Naive thymus-derived CD4-positive, alpha-beta T cell (primary cell): ENCODE results near the gene SLC25A12. TPM values are rescaled to one million over a fixed set of nuclear protein-coding genes. Genes with fewer than 3 reads are reported as not detected.

Experiments
- ATAC-seq: fragments of 150-1000 bp; cut with Tn5 transposase; 2 replicates; pipeline ENCODE4 v1.10.0; 2021; ENCODE audit warnings: mild to moderate bottlenecking, moderate library complexity
- CTCF ChIA-PET: fragments of 350-600 bp; sonication (Branson Sonifier 250); formaldehyde crosslinking; loops from one replicate; lab custom pipeline; 2021; ENCODE audit warnings: antibody characterized with exemption; lab: Charles Lee
- POLR2A ChIA-PET: fragments of 350-600 bp; sonication (Branson Sonifier 250); formaldehyde crosslinking; loops from one replicate; lab custom pipeline; 2021; ENCODE audit warnings: antibody characterized with exemption, inconsistent platforms; lab: Charles Lee
- DNase-seq, 9 donors: peaks; one replicate each; pipeline versions ENCODE4 v3.0.0 to v3.0.0-alpha.2; 2020 to 2022; ENCODE audit warnings: mixed read lengths in 1 of 9
- H3K27ac ChIP-seq: one replicate; pipeline ENCODE4 v1.7.0; 2013; ENCODE audit warnings: mild to moderate bottlenecking, low read depth, low read length, moderate library complexity
- H3K27me3 ChIP-seq, 2 donors: one replicate each; pipeline ENCODE4 v1.7.0; 2013; ENCODE audit warnings: low read length in 2 of 2, mild to moderate bottlenecking in 2 of 2, moderate library complexity in 2 of 2; ENCODE audit not compliant: control insufficient read depth in 2 of 2, insufficient read depth in 2 of 2
- H3K36me3 ChIP-seq, 3 experiments: 1 replicate in 2 of 3; 2 replicates in 1 of 3; pipeline ENCODE4 v1.7.0; 2013; ENCODE audit warnings: low read length in 3 of 3, mild to moderate bottlenecking in 3 of 3, moderate library complexity in 1 of 3; ENCODE audit not compliant: insufficient read depth in 3 of 3, control insufficient read depth in 2 of 3
- H3K4me1 ChIP-seq, 2 donors: one replicate each; pipeline ENCODE4 v1.7.0; 2013; ENCODE audit warnings: low read length in 2 of 2, mild to moderate bottlenecking in 2 of 2, moderate library complexity in 1 of 2; ENCODE audit not compliant: control insufficient read depth in 2 of 2, insufficient read depth in 2 of 2
- H3K4me3 ChIP-seq: 2 replicates; pipeline ENCODE4 v1.7.0; 2013; ENCODE audit warnings: mild to moderate bottlenecking, low read length
- H3K9me3 ChIP-seq, 3 experiments: 1 replicate in 2 of 3; 2 replicates in 1 of 3; pipeline ENCODE4 v1.7.0; 2013; ENCODE audit warnings: low read length in 3 of 3; ENCODE audit not compliant: control insufficient read depth in 2 of 3
- H3K27ac Mint-ChIP-seq, 9 donors: one replicate each; pipeline ENCODE4 v1.8.0; 2020 to 2022; ENCODE audit warnings: mixed read lengths in 9 of 9, mild to moderate bottlenecking in 8 of 9, moderate library complexity in 5 of 9, inconsistent platforms in 2 of 9
- H3K27me3 Mint-ChIP-seq, 5 donors: one replicate each; pipeline ENCODE4 v1.8.0; 2021 to 2022; ENCODE audit warnings: mixed read lengths in 5 of 5, mild to moderate bottlenecking in 1 of 5
- H3K36me3 Mint-ChIP-seq, 5 donors: one replicate each; pipeline ENCODE4 v1.8.0; 2020 to 2022; ENCODE audit warnings: mixed read lengths in 5 of 5, mild to moderate bottlenecking in 3 of 5, inconsistent platforms in 1 of 5
- H3K4me1 Mint-ChIP-seq, 7 donors: one replicate each; pipeline ENCODE4 v1.8.0; 2020 to 2022; ENCODE audit warnings: mixed read lengths in 7 of 7, mild to moderate bottlenecking in 3 of 7, inconsistent platforms in 1 of 7
- H3K4me3 Mint-ChIP-seq, 10 donors: one replicate each; pipeline ENCODE4 v1.8.0; 2020 to 2022; ENCODE audit warnings: mild to moderate bottlenecking in 10 of 10, mixed read lengths in 10 of 10, moderate library complexity in 6 of 10, inconsistent platforms in 2 of 10
- H3K9me3 Mint-ChIP-seq, 11 donors: one replicate each; pipeline ENCODE4 v1.8.0; 2020 to 2022; ENCODE audit warnings: mixed read lengths in 11 of 11, mild to moderate bottlenecking in 4 of 11, inconsistent platforms in 1 of 11, moderate library complexity in 1 of 11
- intact Hi-C, 2 donors: fragments of 100-400 bp; cut with micrococcal nuclease; formaldehyde crosslinking; loops; one replicate each; pipeline ENCODE4 v1.15.1; 2023
- polyA plus RNA-seq, 2 donors: library from polyadenylated mRNA; unstranded; fragments of 300-500 nt; fragmentation: Illumina TruSeq; gene quantifications; one replicate each; pipeline ENCODE4 v1.2.3, GENCODE V29; 2021
- total RNA-seq, 6 experiments: library from RNA in 5 of 6; stranded (reverse) in 5 of 6; gene quantifications; 1 replicate in 5 of 6; 2 replicates in 1 of 6; pipeline ENCODE4 v1.2.3 and lab custom pipeline; 2021 to 2026

Gene SLC25A12
- total and polyA plus RNA-seq, 7 experiments from 2014 or later, result 11.9 to 33.6 (median 14.0) TPM

DNA sequence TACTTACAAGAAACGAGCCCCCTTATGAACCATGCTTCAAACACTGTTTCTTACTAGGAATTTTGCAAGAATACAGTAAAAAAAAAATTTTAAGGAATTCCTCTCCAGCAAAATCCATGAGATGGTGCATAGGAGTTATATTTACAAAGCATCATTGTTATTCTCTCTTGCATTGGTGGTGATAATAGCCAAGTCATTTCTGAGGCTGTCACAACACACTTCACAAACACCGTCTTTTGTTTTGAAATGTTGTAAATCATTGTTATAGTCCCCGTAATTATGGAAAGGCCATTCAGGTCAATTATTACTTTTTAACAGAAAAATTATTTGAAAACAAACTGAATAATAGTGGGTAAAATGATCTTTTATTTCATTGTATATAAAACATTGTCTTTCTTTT, 146.7 kb downstream of the SLC25A12 start:
- no peaks in the 10 kb centered on the region for H3K9me3 ChIP-seq
- H3K27ac ChIP-seq, result no peak overlapping the region
- no peaks in the 10 kb centered on the region for H3K9me3 Mint-ChIP-seq
- H3K4me3 ChIP-seq, result no peak overlapping the region
- H3K27me3 Mint-ChIP-seq, result no peaks in the 10 kb centered on the region
- intact Hi-C loops, result no loop called here
- H3K4me3 Mint-ChIP-seq, result no peak overlapping the region
- peaks cover 0 to 2% (median 0%) of the 10 kb centered on the region in 7 donors for H3K4me1 Mint-ChIP-seq
- DNase-seq (no peak), ATAC-seq (no peak)
- H3K27ac Mint-ChIP-seq, result no peak overlapping the region
- peaks cover 6 to 65% (median 49%) of the 10 kb centered on the region in 5 donors for H3K36me3 Mint-ChIP-seq
- H3K36me3 ChIP-seq, result peaks cover 9 to 42% (median 10%) of the 10 kb centered on the region in 3 experiments
- no peaks in the 10 kb centered on the region for H3K4me1 ChIP-seq
- H3K27me3 ChIP-seq, result no peaks in the 10 kb centered on the region
- POLR2A ChIA-PET, result no interaction called here
- CTCF ChIA-PET, result no interaction called here

DNA sequence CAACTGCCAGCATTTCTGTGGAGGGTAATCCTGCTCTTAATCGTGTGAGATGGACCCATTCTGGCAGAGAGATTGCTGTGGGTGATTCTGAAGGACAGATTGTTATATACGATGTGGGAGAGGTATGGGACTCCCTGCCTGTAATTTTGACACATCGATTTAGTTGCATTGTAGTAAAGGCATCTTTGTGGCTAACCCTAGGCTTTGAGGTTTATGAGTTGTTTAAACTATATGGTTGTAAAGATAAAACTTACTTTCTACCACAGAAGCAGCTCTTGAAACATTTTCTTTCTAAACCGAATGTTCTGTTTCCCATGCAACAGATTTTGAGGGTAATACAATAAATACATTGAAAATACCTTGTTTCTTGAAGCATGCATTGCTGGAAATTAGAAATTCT, 148.2 kb downstream of the SLC25A12 start:
- POLR2A ChIA-PET, result no interaction called here

DNA sequence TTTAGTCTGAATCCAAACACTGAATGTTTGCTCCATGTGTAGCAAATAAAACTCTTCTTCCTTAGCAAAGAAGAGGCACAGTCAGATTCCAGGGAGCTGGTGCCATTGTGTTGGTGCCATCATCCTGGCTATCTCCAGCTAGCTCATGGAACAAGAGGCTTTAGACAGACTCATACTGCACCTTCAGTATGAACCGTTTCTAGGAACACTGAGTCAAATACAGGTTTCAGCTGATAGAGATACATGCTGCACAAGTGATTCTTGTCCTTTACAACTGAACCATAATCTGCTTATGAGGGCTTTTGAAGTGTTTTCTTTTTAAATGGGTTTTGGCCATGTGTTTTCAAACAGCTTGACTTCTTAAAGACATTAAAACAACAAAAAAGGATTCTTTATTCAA, 148.9 kb downstream of the SLC25A12 start:
- Histone ChIP-seq H3K27me3 (no peaks in the 10 kb centered on the region), H3K9me3 (no peaks in the 10 kb centered on the region), H3K27ac (no peak overlapping the region), H3K4me3 (no peak overlapping the region), H3K4me1 (no peaks in the 10 kb centered on the region), H3K36me3 (peaks cover 9 to 38% (median 13%) of the 10 kb centered on the region in 3 experiments)
- no peak for DNase-seq
- H3K27me3 Mint-ChIP-seq, result no peaks in the 10 kb centered on the region
- POLR2A ChIA-PET, result no interaction called here
- ATAC-seq, result no peak
- intact Hi-C loops, result no loop called here
- no peaks in the 10 kb centered on the region for H3K9me3 Mint-ChIP-seq
- H3K27ac Mint-ChIP-seq, result no peak overlapping the region
- CTCF ChIA-PET, result no interaction called here
- H3K4me3 Mint-ChIP-seq, result no peak overlapping the region
- H3K4me1 Mint-ChIP-seq, result peaks cover 0 to 8% (median 3%) of the 10 kb centered on the region in 7 donors
- peaks cover 9 to 68% (median 45%) of the 10 kb centered on the region in 5 donors for H3K36me3 Mint-ChIP-seq

More for the DNA sequence above, 148.2 kb downstream of the SLC25A12 start:
- peaks cover 8 to 68% (median 40%) of the 10 kb centered on the region in 5 donors for H3K36me3 Mint-ChIP-seq
- ATAC-seq (no peak), DNase-seq (no peak)
- peaks cover 0 to 8% (median 2%) of the 10 kb centered on the region in 7 donors for H3K4me1 Mint-ChIP-seq
- Histone ChIP-seq H3K27me3 (no peaks in the 10 kb centered on the region), H3K36me3 (peaks cover 9 to 38% (median 15%) of the 10 kb centered on the region in 3 experiments), H3K4me3 (no peak overlapping the region), H3K9me3 (no peaks in the 10 kb centered on the region), H3K4me1 (no peaks in the 10 kb centered on the region), H3K27ac (no peak overlapping the region)
- no peak overlapping the region for H3K4me3 Mint-ChIP-seq
- intact Hi-C loops, result no loop called here
- H3K27me3 Mint-ChIP-seq, result no peaks in the 10 kb centered on the region
- no peak overlapping the region for H3K27ac Mint-ChIP-seq
- CTCF ChIA-PET, result no interaction called here
- H3K9me3 Mint-ChIP-seq, result no peaks in the 10 kb centered on the region

DNA sequence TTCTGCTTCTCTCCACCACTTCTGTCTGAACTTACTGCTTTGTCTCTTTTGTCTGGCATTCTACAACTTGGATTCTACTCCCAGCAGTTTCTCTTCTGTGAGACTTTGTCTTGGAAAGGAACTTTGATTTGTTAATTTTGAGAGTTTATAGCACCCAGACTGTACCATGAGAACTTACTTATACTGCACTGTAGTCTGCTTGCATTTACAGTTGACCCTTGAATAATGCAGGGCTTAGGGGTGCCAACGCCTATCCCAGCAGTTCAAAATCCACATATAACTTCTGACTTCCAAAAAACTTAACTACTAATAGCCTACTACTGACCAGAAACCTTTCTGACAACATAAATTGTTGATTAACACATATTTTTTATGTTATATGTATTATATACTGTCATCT, 151.3 kb downstream of the SLC25A12 start:
- H3K4me1 ChIP-seq, result no peaks in the 10 kb centered on the region
- peaks cover 0 to 8% (median 3%) of the 10 kb centered on the region in 7 donors for H3K4me1 Mint-ChIP-seq
- H3K4me3 Mint-ChIP-seq, result no peak overlapping the region
- no peaks in the 10 kb centered on the region for H3K9me3 ChIP-seq
- no peak for ATAC-seq
- no peak for DNase-seq
- intact Hi-C loops, result no loop called here
- H3K27me3 Mint-ChIP-seq, result no peaks in the 10 kb centered on the region
- H3K36me3 ChIP-seq, result peaks cover 9 to 30% (median 11%) of the 10 kb centered on the region in 3 experiments
- ChIA-PET CTCF (no interaction called here), POLR2A (no interaction called here)
- H3K4me3 ChIP-seq, result no peak overlapping the region
- peaks cover 12 to 58% (median 40%) of the 10 kb centered on the region in 5 donors for H3K36me3 Mint-ChIP-seq
- no peak overlapping the region for H3K27ac ChIP-seq
- no peak overlapping the region for H3K27ac Mint-ChIP-seq
- no peaks in the 10 kb centered on the region for H3K9me3 Mint-ChIP-seq
- no peaks in the 10 kb centered on the region for H3K27me3 ChIP-seq

DNA sequence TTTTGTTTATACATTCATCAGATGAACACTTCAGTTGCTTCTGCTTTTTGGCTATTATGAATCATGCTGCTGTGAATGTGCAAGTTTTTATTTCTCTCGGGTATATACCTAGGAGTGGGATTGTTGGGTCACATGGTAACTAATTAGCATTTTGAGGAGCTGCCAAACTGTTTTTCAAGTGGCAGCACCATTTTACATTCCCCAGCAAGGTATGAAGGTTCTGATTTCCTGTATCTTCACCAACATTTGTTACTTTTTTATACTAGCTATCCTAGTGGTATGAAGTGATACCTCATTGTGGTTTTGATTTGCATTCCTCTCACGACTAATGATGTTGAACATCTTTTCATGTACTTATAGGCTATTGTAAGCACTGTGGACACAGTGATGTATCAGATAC, 152.9 kb downstream of the SLC25A12 start:
- Histone ChIP-seq H3K27ac (no peak overlapping the region), H3K4me1 (no peaks in the 10 kb centered on the region), H3K36me3 (peaks cover 9 to 36% (median 11%) of the 10 kb centered on the region in 3 experiments), H3K9me3 (no peaks in the 10 kb centered on the region), H3K27me3 (no peaks in the 10 kb centered on the region), H3K4me3 (no peak overlapping the region)
- Mint-ChIP-seq H3K27me3 (no peaks in the 10 kb centered on the region), H3K9me3 (no peaks in the 10 kb centered on the region), H3K27ac (no peak overlapping the region), H3K36me3 (peaks cover 12 to 64% (median 48%) of the 10 kb centered on the region in 5 donors), H3K4me1 (peaks cover 0 to 8% (median 3%) of the 10 kb centered on the region in 7 donors), H3K4me3 (no peak overlapping the region)
- intact Hi-C loops, result no loop called here
- ATAC-seq (no peak), DNase-seq (no peak)
- ChIA-PET POLR2A (no interaction called here), CTCF (no interaction called here)

DNA sequence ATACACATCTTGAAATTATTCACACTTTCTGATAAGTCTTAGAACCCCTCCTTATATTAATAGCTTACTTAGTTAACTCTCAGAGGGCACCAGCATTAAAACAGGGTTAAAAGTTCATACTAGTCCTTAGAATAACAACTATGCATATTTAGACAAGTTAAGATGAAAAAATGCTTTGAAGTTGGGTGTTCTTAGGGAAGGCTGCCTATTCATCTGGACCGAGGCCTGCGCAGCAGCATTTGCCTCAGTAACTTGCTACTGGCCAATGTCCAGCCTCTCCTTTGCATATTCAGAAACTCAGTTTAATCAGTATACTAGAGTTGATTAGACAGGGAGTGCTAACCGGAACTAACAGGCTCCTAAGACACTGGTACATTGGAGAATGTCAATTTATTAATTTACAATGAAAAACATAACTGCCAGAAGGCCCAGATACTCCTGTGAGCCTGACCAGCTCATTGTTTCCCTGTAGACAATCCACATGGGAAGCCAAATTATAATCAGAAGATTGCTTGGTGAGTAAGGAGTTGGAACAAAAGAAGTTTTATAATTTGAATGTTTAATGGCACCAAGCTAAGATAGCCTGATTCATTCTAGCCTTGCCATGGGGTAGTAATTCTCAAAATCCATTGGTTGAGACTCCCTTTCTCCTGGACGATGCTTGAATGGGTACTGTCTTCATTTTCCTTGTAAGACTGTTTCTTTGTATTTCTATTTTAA, 157.9 kb downstream of the SLC25A12 start:
- Mint-ChIP-seq H3K4me3 (no peak overlapping the region), H3K27ac (no peak overlapping the region), H3K27me3 (no peaks in the 10 kb centered on the region), H3K9me3 (no peaks in the 10 kb centered on the region), H3K36me3 (peaks cover 17 to 73% (median 54%) of the 10 kb centered on the region in 5 donors), H3K4me1 (peaks cover 0 to 4% (median 3%) of the 10 kb centered on the region in 7 donors)
- no peak for DNase-seq
- intact Hi-C loops, result no loop called here
- Histone ChIP-seq H3K27me3 (no peaks in the 10 kb centered on the region), H3K9me3 (no peaks in the 10 kb centered on the region), H3K4me1 (no peaks in the 10 kb centered on the region), H3K27ac (no peak overlapping the region), H3K36me3 (peaks cover 0 to 26% (median 6%) of the 10 kb centered on the region in 3 experiments), H3K4me3 (no peak overlapping the region)
- no peak for ATAC-seq
- POLR2A ChIA-PET, result no interaction called here
- CTCF ChIA-PET, result no interaction called here
